H1 (cell line): ENCODE measurements around the gene OR51I2. TPM values are rescaled to one million over a fixed set of nuclear protein-coding genes. Genes with fewer than 3 reads are reported as not detected.

Experiments used
- CTCF ChIA-PET: fragments of 300-600 bp; sonication (Branson Sonifier 250); formaldehyde crosslinking; loops from one replicate; lab custom pipeline; 2021; ENCODE audit not compliant: partially characterized antibody; lab: Charles Lee
- POLR2A ChIA-PET: fragments of 300-600 bp; sonication (Branson Sonifier 250); formaldehyde crosslinking; loops from one replicate; lab custom pipeline; 2021; ENCODE audit warnings: inconsistent platforms; ENCODE audit not compliant: partially characterized antibody; lab: Charles Lee
- DNase-seq, 2 experiments: peaks; one replicate each; pipeline versions ENCODE4 v3.0.0 to v3.0.0-alpha.2; 2010 to 2022; ENCODE audit warnings: low spot score in 2 of 2, low read depth in 1 of 2, mixed read lengths in 1 of 2
- FAIRE-seq: peaks from 2 replicates; lab custom pipeline; 2011; peaks lifted over from hg19 to GRCh38; lab: Jason Lieb, UNC
- H2AFZ ChIP-seq: 2 replicates; pipeline ENCODE4 v1.8.1; 2012; ENCODE audit warnings: low read length, inconsistent platforms
- H2AK5ac ChIP-seq: 2 replicates; pipeline ENCODE4 v1.6.1; 2013; ENCODE audit warnings: low read depth, low read length
- H2BK120ac ChIP-seq: replicated peaks from 2 replicates; pipeline ENCODE3; 2013; ENCODE audit warnings: low read depth, low read length, inconsistent platforms
- H2BK12ac ChIP-seq: 2 replicates; pipeline ENCODE4 v1.6.1; 2013; ENCODE audit warnings: low read depth, low read length
- H2BK15ac ChIP-seq: 2 replicates; pipeline ENCODE4 v1.6.1; 2013; ENCODE audit warnings: low read length
- H2BK20ac ChIP-seq: 2 replicates; pipeline ENCODE4 v1.6.1; 2013; ENCODE audit warnings: low read length
- H2BK5ac ChIP-seq: 2 replicates; pipeline ENCODE4 v1.6.1; 2013; ENCODE audit warnings: low read depth, low read length
- H3K14ac ChIP-seq: 2 replicates; pipeline ENCODE4 v1.6.1; 2013; ENCODE audit warnings: inconsistent platforms; ENCODE audit not compliant: insufficient read length
- H3K18ac ChIP-seq: 2 replicates; pipeline ENCODE4 v1.6.1; 2013; ENCODE audit warnings: low read length; ENCODE audit errors: extremely low read depth
- H3K23ac ChIP-seq: 2 replicates; pipeline ENCODE4 v1.6.1; 2013; ENCODE audit warnings: inconsistent platforms; ENCODE audit not compliant: insufficient read length
- H3K23me2 ChIP-seq: 2 replicates; pipeline ENCODE4 v1.6.1; 2013; ENCODE audit warnings: low read depth, low read length
- H3K27ac ChIP-seq: 2 replicates; pipeline ENCODE4 v1.6.1; 2011; ENCODE audit warnings: low read depth, low read length, inconsistent platforms
- H3K27me3 ChIP-seq, 4 experiments: replicated peaks in 1 of 4; 1 replicate in 1 of 4; 2 replicates in 3 of 4; pipeline versions ENCODE4 v1.6.1 to v1.8.1; 2011 to 2013; ENCODE audit warnings: low read length in 3 of 4, mild to moderate bottlenecking in 3 of 4, inconsistent platforms in 2 of 4, mixed read lengths in 2 of 4, moderate library complexity in 1 of 4; ENCODE audit not compliant: control insufficient read depth in 3 of 4, insufficient read depth in 3 of 4; ENCODE audit errors: extremely low read depth in 1 of 4
- H3K36me3 ChIP-seq, 4 experiments: 2 replicates each; pipeline versions ENCODE4 v1.6.1 to v1.8.1; 2011 to 2013; ENCODE audit warnings: mild to moderate bottlenecking in 4 of 4, low read length in 3 of 4, moderate library complexity in 2 of 4, control low read depth in 1 of 4, inconsistent platforms in 1 of 4; ENCODE audit not compliant: insufficient read depth in 4 of 4, control insufficient read depth in 2 of 4
- H3K4ac ChIP-seq: replicated peaks from 2 replicates; pipeline ENCODE3; 2013; ENCODE audit warnings: low read length, low read depth, mixed read lengths, inconsistent platforms; ENCODE audit not compliant: insufficient read length
- H3K4me1 ChIP-seq, 4 experiments: replicated peaks in 1 of 4; 1 replicate in 1 of 4; 2 replicates in 3 of 4; pipeline versions ENCODE4 v1.6.1 to v1.8.1; 2011 to 2013; ENCODE audit warnings: low read length in 3 of 4, inconsistent platforms in 2 of 4, mixed read lengths in 1 of 4; ENCODE audit not compliant: insufficient read depth in 4 of 4, control insufficient read depth in 3 of 4
- H3K4me2 ChIP-seq, 2 experiments: 2 replicates each; pipeline versions ENCODE4 v1.6.1 to v1.8.1; 2011 to 2013; ENCODE audit warnings: low read depth in 2 of 2, low read length in 2 of 2, control low read depth in 1 of 2, inconsistent platforms in 1 of 2, mild to moderate bottlenecking in 1 of 2; ENCODE audit not compliant: insufficient read depth in 1 of 2
- H3K4me3 ChIP-seq, 4 experiments: fragments of 200-600, 300-600 bp in 1 of 4; sonication (generic), shearing (Covaris generic), sonication (Bioruptor Twin) in 1 of 4; 2 replicates each; pipeline versions ENCODE4 v1.5.1 to v1.8.1; 2011 to 2016; ENCODE audit warnings: low read length in 4 of 4, low read depth in 3 of 4, control low read depth in 2 of 4, inconsistent platforms in 2 of 4, mild to moderate bottlenecking in 2 of 4, mixed read lengths in 1 of 4, moderate library complexity in 1 of 4; ENCODE audit not compliant: insufficient read depth in 2 of 4; ENCODE audit errors: extremely low read depth in 1 of 4
- H3K56ac ChIP-seq: replicated peaks from 2 replicates; pipeline ENCODE3; 2013; ENCODE audit warnings: low read depth, mild to moderate bottlenecking, mixed read lengths, low read length, inconsistent platforms; ENCODE audit not compliant: insufficient read length
- H3K79me1 ChIP-seq: 2 replicates; pipeline ENCODE4 v1.6.1; 2013; ENCODE audit warnings: low read depth, low read length, control low read depth
- H3K79me2 ChIP-seq, 2 experiments: 2 replicates each; pipeline versions ENCODE4 v1.6.1 to v1.8.1; 2012 to 2013; ENCODE audit warnings: low read length in 2 of 2, mild to moderate bottlenecking in 2 of 2, inconsistent platforms in 1 of 2; ENCODE audit not compliant: insufficient read depth in 2 of 2, control insufficient read depth in 1 of 2
- H3K9ac ChIP-seq, 4 experiments: replicated peaks in 1 of 4; 1 replicate in 1 of 4; 2 replicates in 3 of 4; pipeline versions ENCODE4 v1.6.1 to v1.8.1; 2011 to 2013; ENCODE audit warnings: low read depth in 3 of 4, low read length in 3 of 4, control low read depth in 2 of 4, mild to moderate bottlenecking in 2 of 4, moderate library complexity in 2 of 4, inconsistent platforms in 1 of 4; ENCODE audit errors: extremely low read depth in 1 of 4
- H3K9me3 ChIP-seq, 2 experiments: 2 replicates each; pipeline versions ENCODE4 v1.6.1 to v1.8.1; 2012 to 2013; ENCODE audit warnings: mild to moderate bottlenecking in 2 of 2, moderate library complexity in 2 of 2, control low read depth in 1 of 2, inconsistent platforms in 1 of 2, low read depth in 1 of 2, low read length in 1 of 2, mixed read lengths in 1 of 2; ENCODE audit not compliant: insufficient read depth in 2 of 2
- H4K20me1 ChIP-seq, 2 experiments: replicated peaks in 1 of 2; 2 replicates each; pipeline versions ENCODE3 to v1.8.1; 2011 to 2013; ENCODE audit warnings: inconsistent platforms in 2 of 2, low read length in 2 of 2, mild to moderate bottlenecking in 1 of 2; ENCODE audit not compliant: insufficient read depth in 2 of 2, control insufficient read depth in 1 of 2
- H4K5ac ChIP-seq: 2 replicates; pipeline ENCODE4 v1.6.1; 2013; ENCODE audit warnings: low read length, low read depth, mixed read lengths, inconsistent platforms; ENCODE audit not compliant: insufficient read length
- H4K8ac ChIP-seq: 2 replicates; pipeline ENCODE4 v1.8.0; 2013; ENCODE audit warnings: mild to moderate bottlenecking, moderate library complexity, low read length, inconsistent platforms; ENCODE audit not compliant: insufficient read depth; ENCODE audit errors: extremely low read depth
- H4K91ac ChIP-seq: replicated peaks from 2 replicates; pipeline ENCODE3; 2013; ENCODE audit warnings: low read length, mixed read lengths, inconsistent platforms; ENCODE audit not compliant: insufficient read length
- ASH2L ChIP-seq: fragments of 200-600, 300-600 bp; sonication (generic); IDR thresholded peaks from one replicate; pipeline ENCODE4 v1.7.1; 2017; ENCODE audit warnings: low read length
- CBX8 ChIP-seq: fragments of 300-800, 300-1000 bp; sonication (generic); IDR thresholded peaks from 2 replicates; pipeline ENCODE4 v1.7.1; 2016; ENCODE audit warnings: low read depth, low read length, borderline replicate concordance
- CHD1 ChIP-seq: IDR thresholded peaks from 2 replicates; pipeline ENCODE4 v1.6.1; 2012; ENCODE audit warnings: low read depth, low read length, improper control_type of control experiment
- CREB1 ChIP-seq: IDR thresholded peaks from 2 replicates; pipeline ENCODE4 v1.6.1; 2012; ENCODE audit warnings: inconsistent platforms
- FOSL1 ChIP-seq: IDR thresholded peaks from 2 replicates; pipeline ENCODE4 v1.6.1; 2011; ENCODE audit warnings: mild to moderate bottlenecking, low read depth, low read length, moderate library complexity; ENCODE audit not compliant: insufficient read depth
- KDM4A ChIP-seq: IDR thresholded peaks from one replicate; pipeline ENCODE4 v1.7.1; 2012; ENCODE audit warnings: low read depth, mild to moderate bottlenecking, moderate library complexity, low read length, inconsistent platforms; ENCODE audit not compliant: severe bottlenecking
- RNF2 ChIP-seq: fragments of 200-900, 300-1000 bp; sonication (generic); IDR thresholded peaks from 2 replicates; pipeline ENCODE4 v1.7.1; 2016; ENCODE audit warnings: borderline replicate concordance, low read depth, mild to moderate bottlenecking, antibody characterized with exemption, low read length; ENCODE audit not compliant: poor library complexity, severe bottlenecking; ENCODE audit errors: missing control alignments
- SAP30 ChIP-seq: fragments of 300-600 bp; sonication (generic); IDR thresholded peaks from 2 replicates; pipeline ENCODE4 v1.7.1; 2012; ENCODE audit warnings: low read length, moderate library complexity, mild to moderate bottlenecking, inconsistent platforms; ENCODE audit not compliant: insufficient read depth, insufficient replicate concordance
- SP2 ChIP-seq: IDR thresholded peaks from 2 replicates; pipeline ENCODE4 v1.6.1; 2012; ENCODE audit warnings: mild to moderate bottlenecking, low read length, inconsistent platforms
- TAF7 ChIP-seq: optimal IDR thresholded peaks from 2 replicates; pipeline ENCODE3; 2011; ENCODE audit warnings: low read depth, mild to moderate bottlenecking, inconsistent platforms, low read length, moderate library complexity, borderline replicate concordance
- TBP ChIP-seq: IDR thresholded peaks from 2 replicates; pipeline ENCODE4 v1.6.1; 2011; ENCODE audit warnings: low read depth, low read length, improper control_type of control experiment
- TCF12 ChIP-seq: IDR thresholded peaks from 2 replicates; pipeline ENCODE4 v1.6.1; 2011; ENCODE audit warnings: low read depth, mild to moderate bottlenecking, low read length
- WGBS, 2 experiments: shearing (Covaris generic) in 1 of 2; methylation state at CpG; one replicate each; pipeline versions ENCODE4 v1.1.6 to v1.1.7; 2013 to 2015; ENCODE audit warnings: low lambda C conversion rate in 2 of 2, mixed read lengths in 2 of 2, inconsistent platforms in 1 of 2, low coverage in 1 of 2, missing lambda C conversion rate in 1 of 2; ENCODE audit not compliant: insufficient replicate concordance in 2 of 2, insufficient coverage in 1 of 2, insufficient read length in 1 of 2; ENCODE audit errors: extremely low coverage in 1 of 2, missing lambda C conversion rate in 1 of 2; 5-methylcytosine and 5-hydroxymethylcytosine counted together
- polyA plus RNA-seq, 7 experiments: library from polyadenylated mRNA; depleted of rRNA in 3 of 7; stranded (reverse) in 5 of 7; unstranded in 2 of 7; fragments of >200 nt in 5 of 7; fragments of 200-250 nt in 2 of 7; gene quantifications; 1 replicate in 5 of 7; 2 replicates in 1 of 7; 4 replicates in 1 of 7; pipeline versions ENCODE4 v1.2.1 to v1.2.3, GENCODE V29; 2011 to 2013; ENCODE audit warnings: missing spikeins in 2 of 7, mixed read lengths in 2 of 7
- total RNA-seq: library from RNA; stranded (reverse); fragmentation: NEBNext Ultra II Directional; extraction: Animal tissue kit (Norgen Biotek cat#: 25700); gene quantifications from 2 replicates; pipeline ENCODE4 v1.2.1, GENCODE V29; 2021

The OR51I2 gene
- total and polyA plus RNA-seq, 2 of the 8 experiments (the other 6 are each of a cell fraction or from before 2014, with no cell fraction given) = not detected

DNA sequence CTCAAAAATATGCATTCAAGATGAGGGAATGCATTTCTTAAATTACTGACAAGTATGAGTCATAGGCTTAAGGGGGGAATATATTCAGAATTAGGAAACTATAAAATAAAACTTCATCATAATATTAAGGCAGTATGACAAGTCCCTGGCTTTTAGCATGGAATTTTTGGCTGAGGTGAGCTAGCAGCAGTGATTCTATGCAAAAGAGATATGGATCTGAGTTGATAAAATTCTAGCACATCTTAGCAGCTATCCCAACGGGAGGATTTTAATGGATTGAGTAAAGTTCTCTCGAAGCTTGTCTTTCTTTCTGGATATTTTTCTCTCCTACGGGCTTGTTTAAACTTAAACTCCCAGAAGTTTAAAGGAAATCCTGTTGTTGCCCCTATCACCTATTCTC lies 26.0 kb upstream of the OR51I2 start:
- H3K27me3 ChIP-seq = no peaks in the 10 kb centered on the region
- H3K56ac ChIP-seq = no peak overlapping the region
- H3K36me3 ChIP-seq = no peaks in the 10 kb centered on the region
- no peaks in the 10 kb centered on the region for H3K23me2 ChIP-seq
- DNase-seq (no peak), FAIRE-seq (no peak)
- 91% methylated on average over 3 of the region's 3 CpGs; no CpG with 5 or more reads in 1 of the 2 experiments for WGBS, 2 experiments
- TF ChIP-seq RNF2 (no peak), CHD1 (no peak), SP2 (no peak), KDM4A (no peak), TCF12 (no peak), SAP30 (no peak), FOSL1 (no peak), CBX8 (no peak), TAF7 (no peak), ASH2L (no peak), CREB1 (no peak), TBP (no peak)
- H3K9me3 ChIP-seq = no peaks in the 10 kb centered on the region
- no peak overlapping the region for H2BK15ac ChIP-seq
- H2BK5ac ChIP-seq = no peak overlapping the region
- CTCF ChIA-PET = interaction anchor here (1.5 kb wide), 1 partner anchor 10 kb away, joined by 3 read pairs; no protein-coding TSS in a partner anchor
- H3K79me2 ChIP-seq = no peaks in the 10 kb centered on the region
- no peak overlapping the region for H3K9ac ChIP-seq
- no peak overlapping the region for H4K8ac ChIP-seq
- H3K4me3 ChIP-seq = no peak overlapping the region
- H3K79me1 ChIP-seq = no peaks in the 10 kb centered on the region
- H2BK120ac ChIP-seq = no peak overlapping the region
- no peak overlapping the region for H3K4me2 ChIP-seq
- H2AFZ ChIP-seq = no peak overlapping the region
- no peak overlapping the region for H3K14ac ChIP-seq
- no peak overlapping the region for H3K23ac ChIP-seq
- no peak overlapping the region for H3K27ac ChIP-seq
- no peak overlapping the region for H2AK5ac ChIP-seq
- no peak overlapping the region for H2BK20ac ChIP-seq
- no peak overlapping the region for H3K18ac ChIP-seq
- H3K4ac ChIP-seq = no peak overlapping the region
- POLR2A ChIA-PET = interaction anchor here (0.6 kb wide), 1 partner anchor 49 kb away, joined by 4 read pairs; no protein-coding TSS in a partner anchor
- H2BK12ac ChIP-seq = no peak overlapping the region
- no peak overlapping the region for H4K91ac ChIP-seq
- no peak overlapping the region for H4K5ac ChIP-seq
- no peaks in the 10 kb centered on the region for H3K4me1 ChIP-seq
- H4K20me1 ChIP-seq = no peaks in the 10 kb centered on the region
